ENCODE measurements around the gene ALK.

ALK gene

GRCh38 chr2:29389686-29390085, 531.7 kb downstream of the ALK start:
- no peak for TF ChIP-seq CTCF (IDR thresholded peaks at IDR 0.05; ENCODE audit: borderline replicate concordance, insufficient read depth, low read depth, low read length)
- no peak overlapping the region for H3K4me3 ChIP-seq (ENCODE audit: low read depth, low read length)

GRCh38 chr2:29388071-29388470, 533.3 kb downstream of the ALK start:
- no peak for TF ChIP-seq CTCF (IDR thresholded peaks at IDR 0.05; ENCODE audit: borderline replicate concordance, insufficient read depth, low read depth, low read length)
- no peak overlapping the region for H3K4me3 ChIP-seq (ENCODE audit: low read depth, low read length)

GRCh38 chr2:29382486-29382885, 538.9 kb downstream of the ALK start:
- no peak overlapping the region for H3K4me3 ChIP-seq (ENCODE audit: low read depth, low read length)

GRCh38 chr2:29377788-29378187, 543.6 kb downstream of the ALK start:
- H3K4me3 ChIP-seq (ENCODE audit: low read depth, low read length), result no peak overlapping the region
- no peak for TF ChIP-seq CTCF (IDR thresholded peaks at IDR 0.05; ENCODE audit: borderline replicate concordance, insufficient read depth, low read depth, low read length)

More at GRCh38 chr2:29382486-29382885, 538.9 kb downstream of the ALK start:
- TF ChIP-seq CTCF (IDR thresholded peaks at IDR 0.05; ENCODE audit: borderline replicate concordance, insufficient read depth, low read depth, low read length), result no peak

GRCh38 chr2:29376541-29376940, 544.8 kb downstream of the ALK start:
- TF ChIP-seq CTCF (IDR thresholded peaks at IDR 0.05; ENCODE audit: borderline replicate concordance, insufficient read depth, low read depth, low read length), result no peak
- H3K4me3 ChIP-seq (ENCODE audit: low read depth, low read length), result no peak overlapping the region

- TF ChIP-seq CTCF (IDR thresholded peaks at IDR 0.05; ENCODE audit: borderline replicate concordance, insufficient read depth, low read depth, low read length), result no peak
- H3K4me3 ChIP-seq (ENCODE audit: low read depth, low read length), result no peak overlapping the region
Observed at GRCh38 chr2:29375843-29376242, 545.5 kb downstream of the ALK start.

- H3K4me3 ChIP-seq (ENCODE audit: low read depth, low read length), result no peak overlapping the region
Observed at GRCh38 chr2:29374823-29375222, 546.6 kb downstream of the ALK start.

More at GRCh38 chr2:29374823-29375222, 546.6 kb downstream of the ALK start:
- no peak for TF ChIP-seq CTCF (IDR thresholded peaks at IDR 0.05; ENCODE audit: borderline replicate concordance, insufficient read depth, low read depth, low read length)
